NCI-H748 (cell line): ENCODE results near the gene TUBB4A.
"Not testable (repeated sequence)": the region's sequence is repeated elsewhere in the genome, so short reads cannot be mapped to it uniquely, and the experiment has no call there.

Experiments used
- DNase-seq: peaks from one replicate; lab custom pipeline; 2025; ENCODE audit not compliant: unreplicated experiment; lab: John Stamatoyannopoulos, UW

The TUBB4A gene

GRCh38 chr19:6501740-6502648, at the start of gene TUBB4A:
Gene TUBB4A, minus strand, starts transcription at chr19:6502309. Its CDS starts 97 bp downstream, at chr19:6502212.
- DNase-seq = peak; percentile 8

- no peak for DNase-seq
These were observed 49.0 kb upstream of the TUBB4A start for GRCh38 chr19:6551091-6551490.

- not testable (repeated sequence) for DNase-seq
These were observed 48.6 kb upstream of the TUBB4A start for GRCh38 chr19:6550679-6551078.

GRCh38 chr19:6543866-6544347, 41.8 kb upstream of the TUBB4A start:
- no peak for DNase-seq

GRCh38 chr19:6540918-6541689, 39.0 kb upstream of the TUBB4A start:
- no peak for DNase-seq

GRCh38 chr19:6539514-6539913, 37.4 kb upstream of the TUBB4A start:
- DNase-seq = no peak

GRCh38 chr19:6535558-6536137, 33.5 kb upstream of the TUBB4A start:
- DNase-seq = no peak

- no peak for DNase-seq
These were observed 32.5 kb upstream of the TUBB4A start for GRCh38 chr19:6534451-6535093.

- no peak for DNase-seq
These were observed 31.8 kb upstream of the TUBB4A start for GRCh38 chr19:6533746-6534418.

- DNase-seq = no peak
These were observed 30.9 kb upstream of the TUBB4A start for GRCh38 chr19:6533000-6533328.

- no peak for DNase-seq
These were observed 30.3 kb upstream of the TUBB4A start for GRCh38 chr19:6532244-6532999.

- DNase-seq = no peak
These were observed 29.8 kb upstream of the TUBB4A start for GRCh38 chr19:6531956-6532243.

- DNase-seq = no peak
These were observed 29.2 kb upstream of the TUBB4A start for GRCh38 chr19:6531163-6531955.

- peak; percentile 75 for DNase-seq
These were observed 28.5 kb upstream of the TUBB4A start, which contains the start of gene TNFSF9 for GRCh38 chr19:6530386-6531162. Gene TNFSF9, plus strand, starts transcription at chr19:6531026. Its CDS starts 11 bp downstream, at chr19:6531037.

- no peak for DNase-seq
These were observed 27.9 kb upstream of the TUBB4A start for GRCh38 chr19:6529937-6530385.

GRCh38 chr19:6529351-6529750, 27.2 kb upstream of the TUBB4A start:
- DNase-seq = no peak

- DNase-seq = no peak
These were observed 26.5 kb upstream of the TUBB4A start for GRCh38 chr19:6528544-6529121.
